HG02610 (cell line): ENCODE data around the gene PPP1R9A.

ENCODE experiments used
- ATAC-seq: cut with Tn5 transposase; IDR thresholded peaks from one replicate; pipeline ENCODE4 v1.9.1; 2021; ENCODE audit warnings: mild to moderate bottlenecking, moderate library complexity; ENCODE audit not compliant: unreplicated experiment

Gene PPP1R9A

GRCh38 chr7:95304990-95305389 is 397.6 kb downstream of the PPP1R9A start:
- no peak for ATAC-seq

GRCh38 chr7:95309951-95310350 is 402.6 kb downstream of the PPP1R9A start:
- ATAC-seq: no peak

- ATAC-seq: no peak
Observed at GRCh38 chr7:95311389-95311788, 404.0 kb downstream of the PPP1R9A start.

GRCh38 chr7:95312561-95312960 is 405.2 kb downstream of the PPP1R9A start:
- no peak for ATAC-seq

GRCh38 chr7:95316588-95316987 is 409.2 kb downstream of the PPP1R9A start:
- peak; percentile 73 for ATAC-seq

GRCh38 chr7:95317546-95317945 is 410.2 kb downstream of the PPP1R9A start:
- no peak for ATAC-seq

- ATAC-seq: no peak
Observed at GRCh38 chr7:95317966-95318365, 410.6 kb downstream of the PPP1R9A start.

GRCh38 chr7:95318501-95319100 is 411.2 kb downstream of the PPP1R9A start:
- no peak for ATAC-seq

- ATAC-seq: no peak
Observed at GRCh38 chr7:95319570-95319969, 412.2 kb downstream of the PPP1R9A start.

GRCh38 chr7:95320651-95321050 is 413.3 kb downstream of the PPP1R9A start:
- no peak for ATAC-seq

- ATAC-seq: no peak
Observed at GRCh38 chr7:95321720-95322119, 414.3 kb downstream of the PPP1R9A start.

GRCh38 chr7:95322396-95322795 is 415.0 kb downstream of the PPP1R9A start:
- ATAC-seq: no peak

- no peak for ATAC-seq
Observed at GRCh38 chr7:95322854-95323253, 415.5 kb downstream of the PPP1R9A start.

GRCh38 chr7:95323410-95324129 is 416.2 kb downstream of the PPP1R9A start:
- ATAC-seq: no peak

- peak; percentile 75 for ATAC-seq
Observed at GRCh38 chr7:95324431-95324830, 417.0 kb downstream of the PPP1R9A start, which contains the start of gene PON1. Gene PON1, minus strand, starts transcription at chr7:95324532. Its CDS starts 57 bp downstream, at chr7:95324475.

- ATAC-seq: no peak
Observed at GRCh38 chr7:95327356-95327755, 420.0 kb downstream of the PPP1R9A start.

- ATAC-seq: peak; percentile 98
Observed at GRCh38 chr7:95330204-95330960, 423.0 kb downstream of the PPP1R9A start.

- ATAC-seq: peak; percentile 31
Observed at GRCh38 chr7:95330961-95331337, 423.6 kb downstream of the PPP1R9A start.

GRCh38 chr7:95334447-95334846 is 427.1 kb downstream of the PPP1R9A start:
- no peak for ATAC-seq

GRCh38 chr7:95335093-95335492 is 427.7 kb downstream of the PPP1R9A start:
- no peak for ATAC-seq

- ATAC-seq: no peak
Observed at GRCh38 chr7:95338832-95339231, 431.4 kb downstream of the PPP1R9A start.

- ATAC-seq: no peak
Observed at GRCh38 chr7:95340491-95340890, 433.1 kb downstream of the PPP1R9A start.
